ENCODE measurements around the gene CARF. TPM values are rescaled to one million over a fixed set of nuclear protein-coding genes. Genes with fewer than 3 reads are reported as not detected.

CARF gene
- total and polyA plus RNA-seq, 2 of the 13 experiments (the other 11 are each of a cell fraction or from before 2014, with no cell fraction given), result 3.0 to 5.4 TPM

- peak; percentile 62; the same call in 1 of the 2 replicates for TF ChIP-seq KLF6 (CRISPR knock-in tag; IDR thresholded peaks at IDR 0.05)
- TF ChIP-seq ZSCAN30 (CRISPR knock-in tag; IDR thresholded peaks at IDR 0.05), result peak; percentile 29; the same call in 1 of the 2 replicates
- TF ChIP-seq TOE1 (CRISPR knock-in tag; IDR thresholded peaks at IDR 0.05), result no peak; the same call in 1 of the 2 replicates
- 0 out of 2 replicates have a peak, but pooled peaks have one; percentile 2 for TF ChIP-seq NR2F6 (IDR thresholded peaks at IDR 0.05)
- peak; percentile 59; the same call in 1 of the 2 replicates for TF ChIP-seq NR2F6 (CRISPR knock-in tag; IDR thresholded peaks at IDR 0.05)
- 0 out of 2 replicates have a peak, but pooled peaks have one; percentile 62 for TF ChIP-seq ZBTB4 (CRISPR knock-in tag; IDR thresholded peaks at IDR 0.05; ENCODE audit: borderline replicate concordance)
- peak; percentile 97 for TF ChIP-seq THAP11 (CRISPR knock-in tag; IDR thresholded peaks at IDR 0.05)
- TF ChIP-seq CAMTA2 (CRISPR knock-in tag; IDR thresholded peaks at IDR 0.05; ENCODE audit: borderline replicate concordance), result no peak
- TF ChIP-seq, protein P1, sequence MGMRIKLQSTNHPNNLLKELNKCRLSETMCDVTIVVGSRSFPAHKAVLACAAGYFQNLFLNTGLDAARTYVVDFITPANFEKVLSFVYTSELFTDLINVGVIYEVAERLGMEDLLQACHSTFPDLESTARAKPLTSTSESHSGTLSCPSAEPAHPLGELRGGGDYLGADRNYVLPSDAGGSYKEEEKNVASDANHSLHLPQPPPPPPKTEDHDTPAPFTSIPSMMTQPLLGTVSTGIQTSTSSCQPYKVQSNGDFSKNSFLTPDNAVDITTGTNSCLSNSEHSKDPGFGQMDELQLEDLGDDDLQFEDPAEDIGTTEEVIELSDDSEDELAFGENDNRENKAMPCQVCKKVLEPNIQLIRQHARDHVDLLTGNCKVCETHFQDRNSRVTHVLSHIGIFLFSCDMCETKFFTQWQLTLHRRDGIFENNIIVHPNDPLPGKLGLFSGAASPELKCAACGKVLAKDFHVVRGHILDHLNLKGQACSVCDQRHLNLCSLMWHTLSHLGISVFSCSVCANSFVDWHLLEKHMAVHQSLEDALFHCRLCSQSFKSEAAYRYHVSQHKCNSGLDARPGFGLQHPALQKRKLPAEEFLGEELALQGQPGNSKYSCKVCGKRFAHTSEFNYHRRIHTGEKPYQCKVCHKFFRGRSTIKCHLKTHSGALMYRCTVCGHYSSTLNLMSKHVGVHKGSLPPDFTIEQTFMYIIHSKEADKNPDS (CRISPR knock-in tag; IDR thresholded peaks at IDR 0.05), result no peak
- TF ChIP-seq ZNF775 (CRISPR knock-in tag; IDR thresholded peaks at IDR 0.05; ENCODE audit: borderline replicate concordance), result 0 out of 2 replicates have a peak, but pooled peaks have one; percentile 67
- 0 out of 2 replicates have a peak, but pooled peaks have one; percentile 11 for TF ChIP-seq MYNN (CRISPR knock-in tag; IDR thresholded peaks at IDR 0.05; ENCODE audit: low read depth)
- TF ChIP-seq ZNF280D (CRISPR knock-in tag; IDR thresholded peaks at IDR 0.05), result no peak
- TF ChIP-seq ZNF557 (CRISPR knock-in tag; IDR thresholded peaks at IDR 0.05), result no peak
- TF ChIP-seq GLMP (CRISPR knock-in tag; IDR thresholded peaks at IDR 0.05; ENCODE audit: borderline replicate concordance), result no peak
- TF ChIP-seq, protein P2, sequence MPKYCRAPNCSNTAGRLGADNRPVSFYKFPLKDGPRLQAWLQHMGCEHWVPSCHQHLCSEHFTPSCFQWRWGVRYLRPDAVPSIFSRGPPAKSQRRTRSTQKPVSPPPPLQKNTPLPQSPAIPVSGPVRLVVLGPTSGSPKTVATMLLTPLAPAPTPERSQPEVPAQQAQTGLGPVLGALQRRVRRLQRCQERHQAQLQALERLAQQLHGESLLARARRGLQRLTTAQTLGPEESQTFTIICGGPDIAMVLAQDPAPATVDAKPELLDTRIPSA (CRISPR knock-in tag; IDR thresholded peaks at IDR 0.05; ENCODE audit: borderline replicate concordance), result no peak
- no peak for TF ChIP-seq MZF1 (CRISPR knock-in tag; IDR thresholded peaks at IDR 0.05; ENCODE audit: borderline replicate concordance)
- TF ChIP-seq MBNL3 (CRISPR knock-in tag; conservative IDR thresholded peaks at IDR 0.05), result no peak
Observed at GRCh38 chr2:202911512-202912341, at the start of gene CARF, which contains the start of gene WDR12 (continued).

Data from HepG2 (cell line).